ENCODE data around the gene VRK1.

- no peak for TF ChIP-seq CTCF (IDR thresholded peaks at IDR 0.05; ENCODE audit: control extremely low read depth in 1 of 3, insufficient read depth in 1 of 3, low read depth in 1 of 3, low read length in 3 of 3)
- no peak for TF ChIP-seq POLR2A (IDR thresholded peaks at IDR 0.05; ENCODE audit: control extremely low read depth in 1 of 2, low read depth in 2 of 2, low read length in 2 of 2)
- TF ChIP-seq SRF (IDR thresholded peaks at IDR 0.05; ENCODE audit: low read depth, low read length): no peak
- TF ChIP-seq EP300 (IDR thresholded peaks at IDR 0.05; ENCODE audit: borderline replicate concordance in 1 of 2, low read depth in 2 of 2, low read length in 2 of 2): no peak
- TF ChIP-seq EZH2 (IDR thresholded peaks at IDR 0.05; ENCODE audit: low read depth, low read length, severe bottlenecking): no peak
- TF ChIP-seq BRCA1 (IDR thresholded peaks at IDR 0.05; ENCODE audit: low read depth, low read length): no peak
- no peak for TF ChIP-seq TAF1 (IDR thresholded peaks at IDR 0.05; ENCODE audit: low read depth, low read length)
- no peak for TF ChIP-seq EGR1 (IDR thresholded peaks at IDR 0.05; ENCODE audit: borderline replicate concordance, low read depth, low read length)
- TF ChIP-seq MAFK (IDR thresholded peaks at IDR 0.05; ENCODE audit: low read depth, low read length): no peak
Measured at GRCh38 chr14:96917442-96917963, 120.3 kb downstream of the VRK1 start.

All from H1 (cell line).